Skeletal muscle satellite cell (primary cell): ENCODE results near the gene SARS1.

Source experiments
- H3K27me3 ChIP-seq: 2 replicates; pipeline ENCODE4 v1.7.0; 2013; ENCODE audit warnings: low read length; ENCODE audit not compliant: control insufficient read depth, insufficient read depth
- H3K36me3 ChIP-seq: 2 replicates; pipeline ENCODE4 v1.7.0; 2013; ENCODE audit warnings: mild to moderate bottlenecking, control low read depth, low read length; ENCODE audit not compliant: insufficient read depth
- H3K4me1 ChIP-seq: 2 replicates; pipeline ENCODE4 v1.7.0; 2013; ENCODE audit warnings: low read length; ENCODE audit not compliant: control insufficient read depth, insufficient read depth
- H3K4me2 ChIP-seq: 2 replicates; pipeline ENCODE4 v1.7.0; 2013; ENCODE audit warnings: mild to moderate bottlenecking, low read length
- H3K4me3 ChIP-seq: 2 replicates; pipeline ENCODE4 v1.7.0; 2013; ENCODE audit warnings: low read length
- H3K9ac ChIP-seq: 2 replicates; pipeline ENCODE4 v1.7.0; 2013; ENCODE audit warnings: mild to moderate bottlenecking, low read depth, low read length, moderate library complexity
- H3K9me3 ChIP-seq: replicated peaks from 2 replicates; pipeline ENCODE4 v1.7.0; 2013; ENCODE audit warnings: mild to moderate bottlenecking, control low read depth, low read length

Gene SARS1

DNA sequence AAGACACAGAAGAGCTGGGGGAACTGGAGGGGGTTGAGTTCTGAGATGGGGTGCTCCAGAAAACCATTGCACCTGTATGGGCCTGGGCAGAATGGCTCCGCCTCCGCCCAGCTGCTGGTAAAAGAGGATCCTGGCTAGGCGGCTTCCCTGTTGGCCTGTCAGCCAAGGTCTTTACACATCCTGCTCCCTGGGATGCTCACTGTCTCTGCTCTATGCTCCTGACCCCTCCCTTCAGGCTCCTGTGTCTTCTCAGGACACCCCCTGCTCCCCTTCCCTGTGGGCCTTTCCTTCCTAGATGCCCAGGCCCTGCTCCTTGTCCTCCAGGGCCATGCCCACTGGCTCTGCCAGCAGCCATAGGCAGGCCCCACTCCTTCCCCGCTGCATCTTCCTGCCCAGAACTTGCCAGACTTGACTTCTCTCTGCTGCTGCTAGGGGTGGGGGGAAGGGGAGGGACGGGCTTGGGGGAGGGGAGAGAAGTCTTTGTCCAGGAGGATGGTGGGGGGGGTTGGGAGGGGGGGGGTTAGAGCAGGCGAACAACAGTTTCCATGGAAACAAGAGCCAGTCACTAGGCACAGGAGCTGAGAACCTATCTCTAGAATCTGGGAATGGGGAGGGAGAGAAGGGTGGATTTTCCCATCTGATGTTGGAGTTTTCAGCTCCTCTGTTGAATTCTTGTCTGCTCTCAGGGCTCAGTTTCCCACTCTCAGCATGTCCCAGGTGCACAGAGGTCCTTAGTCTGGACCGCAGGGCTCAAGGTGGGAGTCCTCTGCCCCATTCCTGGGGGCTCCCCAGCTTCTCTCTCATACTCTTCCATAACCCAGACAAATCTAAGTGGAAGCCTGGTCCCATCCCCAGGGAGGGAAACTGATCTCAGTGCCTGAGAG lies 46.2 kb downstream of the SARS1 start:
- Histone ChIP-seq H3K4me3 (no peak overlapping the region), H3K9ac (no peak overlapping the region), H3K9me3 (no peaks in the 10 kb centered on the region), H3K27me3 (peaks cover 10% of the 10 kb centered on the region), H3K4me1 (peaks cover 4% of the 10 kb centered on the region), H3K4me2 (no peak overlapping the region), H3K36me3 (no peaks in the 10 kb centered on the region)

DNA sequence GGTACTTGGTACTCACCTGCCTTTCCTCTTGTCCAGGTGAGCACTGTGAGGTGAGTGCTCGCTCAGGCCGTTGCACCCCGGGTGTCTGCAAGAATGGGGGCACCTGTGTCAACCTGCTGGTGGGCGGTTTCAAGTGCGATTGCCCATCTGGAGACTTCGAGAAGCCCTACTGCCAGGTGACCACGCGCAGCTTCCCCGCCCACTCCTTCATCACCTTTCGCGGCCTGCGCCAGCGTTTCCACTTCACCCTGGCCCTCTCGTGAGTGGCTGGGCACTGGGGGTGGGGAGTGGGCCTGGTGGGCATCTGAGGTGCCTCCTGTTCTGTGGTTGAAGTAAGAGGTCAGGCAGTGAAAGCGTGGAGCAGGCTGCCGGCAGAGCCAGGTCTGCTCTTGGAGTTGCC lies 47.3 kb downstream of the SARS1 start:
- no peaks in the 10 kb centered on the region for H3K36me3 ChIP-seq
- no peak overlapping the region for H3K4me3 ChIP-seq
- H3K27me3 ChIP-seq = peaks cover 3% of the 10 kb centered on the region
- no peaks in the 10 kb centered on the region for H3K4me1 ChIP-seq
- no peak overlapping the region for H3K4me2 ChIP-seq
- no peaks in the 10 kb centered on the region for H3K9me3 ChIP-seq
- H3K9ac ChIP-seq = no peak overlapping the region

- H3K4me2 ChIP-seq = no peak overlapping the region
- no peaks in the 10 kb centered on the region for H3K4me1 ChIP-seq
- H3K27me3 ChIP-seq = no peaks in the 10 kb centered on the region
- no peak overlapping the region for H3K4me3 ChIP-seq
- no peak overlapping the region for H3K9ac ChIP-seq
- H3K9me3 ChIP-seq = no peaks in the 10 kb centered on the region
- no peaks in the 10 kb centered on the region for H3K36me3 ChIP-seq
Measured at GRCh38 chr1:109261578-109261977, 47.9 kb downstream of the SARS1 start.

- no peaks in the 10 kb centered on the region for H3K27me3 ChIP-seq
- no peak overlapping the region for H3K4me3 ChIP-seq
- H3K9me3 ChIP-seq = no peaks in the 10 kb centered on the region
- no peaks in the 10 kb centered on the region for H3K36me3 ChIP-seq
- H3K4me1 ChIP-seq = peaks cover 4% of the 10 kb centered on the region
- no peak overlapping the region for H3K9ac ChIP-seq
- H3K4me2 ChIP-seq = no peak overlapping the region
Measured at GRCh38 chr1:109262231-109263055, 48.7 kb downstream of the SARS1 start.

DNA sequence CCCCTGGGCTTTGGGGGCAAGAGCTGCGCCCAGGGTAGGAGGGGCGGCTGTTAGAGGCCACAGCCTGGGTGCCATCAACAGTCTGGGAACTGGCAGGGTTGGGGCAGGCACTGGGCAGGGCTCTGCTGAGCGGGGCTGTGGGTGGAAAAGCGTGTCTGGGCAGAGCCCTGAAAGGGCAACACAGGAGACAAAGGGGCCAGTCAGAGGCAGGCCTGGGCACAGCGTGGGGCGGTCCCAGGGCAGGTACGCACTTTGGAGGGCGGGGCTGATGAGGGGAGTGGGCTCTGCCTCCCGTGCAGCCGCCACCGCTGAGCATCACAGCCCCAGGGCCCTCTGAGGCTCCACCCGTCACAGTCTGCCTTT lies 49.5 kb downstream of the SARS1 start:
- H3K4me1 ChIP-seq = peaks cover 4% of the 10 kb centered on the region
- no peaks in the 10 kb centered on the region for H3K9me3 ChIP-seq
- no peak overlapping the region for H3K4me3 ChIP-seq
- no peaks in the 10 kb centered on the region for H3K27me3 ChIP-seq
- no peak overlapping the region for H3K9ac ChIP-seq
- no peak overlapping the region for H3K4me2 ChIP-seq
- no peaks in the 10 kb centered on the region for H3K36me3 ChIP-seq

DNA sequence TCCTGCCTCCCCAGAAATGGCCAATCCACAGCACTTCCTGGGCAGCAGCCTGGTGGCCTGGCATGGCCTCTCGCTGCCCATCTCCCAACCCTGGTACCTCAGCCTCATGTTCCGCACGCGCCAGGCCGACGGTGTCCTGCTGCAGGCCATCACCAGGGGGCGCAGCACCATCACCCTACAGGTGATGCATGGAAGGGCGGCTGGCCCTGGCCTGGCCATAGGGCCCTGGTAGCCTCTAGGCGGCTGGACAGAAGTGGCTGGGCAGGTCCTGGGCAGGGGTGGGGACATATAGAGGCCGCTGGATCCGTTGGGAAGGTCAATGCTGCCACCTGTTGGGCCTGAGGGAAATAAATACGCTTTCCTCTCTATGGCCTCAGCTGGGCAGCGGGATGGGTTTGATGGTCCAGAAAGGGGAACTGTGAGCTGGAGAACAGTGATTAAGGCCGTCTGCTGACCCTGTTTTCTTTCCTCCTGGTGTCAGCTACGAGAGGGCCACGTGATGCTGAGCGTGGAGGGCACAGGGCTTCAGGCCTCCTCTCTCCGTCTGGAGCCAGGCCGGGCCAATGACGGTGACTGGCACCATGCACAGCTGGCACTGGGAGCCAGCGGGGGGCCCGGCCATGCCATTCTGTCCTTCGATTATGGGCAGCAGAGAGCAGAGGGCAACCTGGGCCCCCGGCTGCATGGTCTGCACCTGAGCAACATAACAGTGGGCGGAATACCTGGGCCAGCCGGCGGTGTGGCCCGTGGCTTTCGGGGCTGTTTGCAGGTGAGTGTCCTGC lies 50.1 kb downstream of the SARS1 start:
- Histone ChIP-seq H3K27me3 (no peaks in the 10 kb centered on the region), H3K36me3 (no peaks in the 10 kb centered on the region)

DNA sequence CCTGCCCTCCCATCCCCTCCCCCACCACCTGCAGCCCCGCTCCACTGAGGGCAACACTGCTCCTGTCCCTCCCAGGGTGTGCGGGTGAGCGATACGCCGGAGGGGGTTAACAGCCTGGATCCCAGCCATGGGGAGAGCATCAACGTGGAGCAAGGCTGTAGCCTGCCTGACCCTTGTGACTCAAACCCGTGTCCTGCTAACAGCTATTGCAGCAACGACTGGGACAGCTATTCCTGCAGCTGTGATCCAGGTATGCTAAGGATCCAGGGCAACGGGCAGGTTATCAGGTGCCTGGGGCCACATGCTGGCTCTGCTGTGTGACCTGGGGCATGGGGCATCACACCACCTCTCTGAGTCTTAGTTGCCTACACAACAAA lies 50.6 kb downstream of the SARS1 start:
- no peak overlapping the region for H3K9ac ChIP-seq
- no peak overlapping the region for H3K4me2 ChIP-seq
- H3K36me3 ChIP-seq = no peaks in the 10 kb centered on the region
- H3K4me1 ChIP-seq = peaks cover 4% of the 10 kb centered on the region
- H3K9me3 ChIP-seq = no peaks in the 10 kb centered on the region
- H3K4me3 ChIP-seq = no peak overlapping the region
- no peaks in the 10 kb centered on the region for H3K27me3 ChIP-seq

More for the DNA sequence above, 50.1 kb downstream of the SARS1 start:
- Histone ChIP-seq H3K4me2 (no peak overlapping the region), H3K4me1 (peaks cover 4% of the 10 kb centered on the region), H3K9me3 (no peaks in the 10 kb centered on the region), H3K9ac (no peak overlapping the region), H3K4me3 (no peak overlapping the region)

GRCh38 chr1:109265016-109265415 lies 51.3 kb downstream of the SARS1 start:
- Histone ChIP-seq H3K36me3 (no peaks in the 10 kb centered on the region), H3K4me1 (peaks cover 4% of the 10 kb centered on the region), H3K27me3 (no peaks in the 10 kb centered on the region), H3K4me2 (no peak overlapping the region), H3K9ac (no peak overlapping the region), H3K9me3 (no peaks in the 10 kb centered on the region), H3K4me3 (no peak overlapping the region)

GRCh38 chr1:109265741-109266330 lies 52.1 kb downstream of the SARS1 start:
- no peaks in the 10 kb centered on the region for H3K9me3 ChIP-seq
- no peak overlapping the region for H3K9ac ChIP-seq
- no peaks in the 10 kb centered on the region for H3K27me3 ChIP-seq
- H3K36me3 ChIP-seq = no peaks in the 10 kb centered on the region
- H3K4me2 ChIP-seq = no peak overlapping the region
- peaks cover 4% of the 10 kb centered on the region for H3K4me1 ChIP-seq
- H3K4me3 ChIP-seq = no peak overlapping the region

DNA sequence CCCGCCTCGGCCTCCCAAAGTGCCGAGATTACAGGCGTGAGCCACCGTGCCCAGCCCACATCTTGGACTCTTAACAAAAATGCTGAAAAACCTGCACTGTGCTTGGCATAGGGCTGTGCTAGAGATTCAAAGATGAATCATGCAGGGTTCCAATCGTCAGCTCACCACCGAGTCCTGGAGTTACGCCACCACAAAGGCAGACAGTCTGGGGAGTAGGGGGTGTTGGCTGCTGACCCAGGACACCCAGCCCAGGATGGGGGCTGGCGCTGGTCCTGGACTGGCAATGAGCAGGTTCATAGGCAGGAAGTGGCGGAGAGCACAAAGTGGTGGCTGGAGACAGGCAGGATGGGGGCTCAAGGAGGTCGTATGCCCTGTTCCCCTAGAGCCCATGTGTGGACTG lies 53.2 kb downstream of the SARS1 start:
- Histone ChIP-seq H3K9ac (no peak overlapping the region), H3K4me1 (peaks cover 4% of the 10 kb centered on the region), H3K4me2 (no peak overlapping the region), H3K36me3 (no peaks in the 10 kb centered on the region), H3K9me3 (no peaks in the 10 kb centered on the region), H3K27me3 (no peaks in the 10 kb centered on the region), H3K4me3 (no peak overlapping the region)

- Histone ChIP-seq H3K4me3 (no peak overlapping the region), H3K9ac (no peak overlapping the region), H3K4me1 (peaks cover 10% of the 10 kb centered on the region), H3K4me2 (no peak overlapping the region), H3K36me3 (no peaks in the 10 kb centered on the region), H3K9me3 (no peaks in the 10 kb centered on the region), H3K27me3 (no peaks in the 10 kb centered on the region)
Measured at GRCh38 chr1:109267743-109268300, 54.1 kb downstream of the SARS1 start.
